GM18511 (cell line): ENCODE measurements around the gene DACH1.

Experiments
- ATAC-seq: cut with Tn5 transposase; IDR thresholded peaks from one replicate; pipeline ENCODE4 v1.9.1; 2021; ENCODE audit warnings: mild to moderate bottlenecking, moderate library complexity; ENCODE audit not compliant: unreplicated experiment

DACH1 gene

GRCh38 chr13:71830736-71831135 is 36.3 kb downstream of the DACH1 start:
- ATAC-seq, result no peak

GRCh38 chr13:71830323-71830722 is 36.7 kb downstream of the DACH1 start:
- no peak for ATAC-seq

- no peak for ATAC-seq
These were observed 37.5 kb downstream of the DACH1 start for GRCh38 chr13:71829547-71829946.

GRCh38 chr13:71828564-71828963 is 38.4 kb downstream of the DACH1 start:
- no peak for ATAC-seq

- no peak for ATAC-seq
These were observed 38.9 kb downstream of the DACH1 start for GRCh38 chr13:71828117-71828516.

- ATAC-seq, result no peak
These were observed 39.8 kb downstream of the DACH1 start for GRCh38 chr13:71827241-71827640.

GRCh38 chr13:71820699-71821098 is 46.3 kb downstream of the DACH1 start:
- no peak for ATAC-seq

- no peak for ATAC-seq
These were observed 49.7 kb downstream of the DACH1 start for GRCh38 chr13:71817335-71817734.

- no peak for ATAC-seq
These were observed 52.1 kb downstream of the DACH1 start for GRCh38 chr13:71814806-71815360.

- no peak for ATAC-seq
These were observed 53.8 kb downstream of the DACH1 start for GRCh38 chr13:71813187-71813586.

- ATAC-seq, result no peak
These were observed 55.7 kb downstream of the DACH1 start for GRCh38 chr13:71811344-71811743.

GRCh38 chr13:71808708-71809107 is 58.3 kb downstream of the DACH1 start:
- no peak for ATAC-seq

- no peak for ATAC-seq
These were observed 60.1 kb downstream of the DACH1 start for GRCh38 chr13:71806886-71807285.

GRCh38 chr13:71803066-71803465 is 63.9 kb downstream of the DACH1 start:
- ATAC-seq, result no peak

- no peak for ATAC-seq
These were observed 65.2 kb downstream of the DACH1 start for GRCh38 chr13:71801781-71802180.

GRCh38 chr13:71801165-71801760 is 65.7 kb downstream of the DACH1 start:
- ATAC-seq, result no peak

- no peak for ATAC-seq
These were observed 67.7 kb downstream of the DACH1 start for GRCh38 chr13:71799324-71799723.

- ATAC-seq, result no peak
These were observed 68.3 kb downstream of the DACH1 start for GRCh38 chr13:71798707-71799106.

GRCh38 chr13:71797517-71797916 is 69.5 kb downstream of the DACH1 start:
- ATAC-seq, result no peak

GRCh38 chr13:71789693-71790329 is 77.2 kb downstream of the DACH1 start:
- no peak for ATAC-seq

GRCh38 chr13:71789037-71789436 is 78.0 kb downstream of the DACH1 start:
- no peak for ATAC-seq

- no peak for ATAC-seq
These were observed 79.6 kb downstream of the DACH1 start for GRCh38 chr13:71787414-71787813.

GRCh38 chr13:71786875-71787274 is 80.1 kb downstream of the DACH1 start:
- ATAC-seq, result no peak
